GM19438 (cell line): Measurements from ENCODE around the gene ASCC1.
"Not testable (repeated sequence)": the region's sequence is repeated elsewhere in the genome, so short reads cannot be mapped to it uniquely, and the experiment has no call there.

Experiments
- ATAC-seq: cut with Tn5 transposase; IDR thresholded peaks from one replicate; pipeline ENCODE4 v1.9.1; 2021; ENCODE audit warnings: low read depth; ENCODE audit not compliant: unreplicated experiment

The ASCC1 gene

DNA sequence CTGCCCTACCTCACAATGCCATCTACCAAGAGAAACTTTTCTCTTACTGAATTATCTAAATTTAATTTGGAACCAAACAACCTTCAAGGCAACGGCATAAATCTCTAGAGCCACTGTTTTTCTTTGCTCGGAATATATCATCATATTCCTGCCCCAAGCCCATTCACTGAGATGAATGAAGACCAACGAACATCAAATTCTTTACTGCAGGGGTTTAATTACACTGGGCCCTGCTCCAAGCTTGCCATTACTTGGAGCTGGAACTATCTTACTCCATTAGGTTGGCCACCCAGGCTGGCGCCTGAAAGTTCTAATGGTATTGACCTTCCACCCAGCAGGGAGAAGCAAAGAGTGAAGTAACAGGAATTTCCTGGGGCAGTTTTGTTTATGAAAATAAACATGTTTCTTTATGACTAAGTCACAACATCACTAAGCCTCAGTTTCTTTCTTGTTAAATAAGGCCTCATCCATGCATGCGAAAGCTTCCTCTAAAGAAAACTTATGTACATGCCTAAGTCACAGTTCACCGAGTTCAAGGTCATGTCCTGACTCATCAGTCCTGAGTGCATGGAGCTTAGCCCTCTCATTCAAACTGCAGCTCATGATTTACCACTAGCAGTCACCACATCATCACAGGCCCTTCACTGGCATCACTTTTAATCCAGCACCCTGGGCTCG is 42.3 kb downstream of the ASCC1 start:
- peak; percentile 45 for ATAC-seq

DNA sequence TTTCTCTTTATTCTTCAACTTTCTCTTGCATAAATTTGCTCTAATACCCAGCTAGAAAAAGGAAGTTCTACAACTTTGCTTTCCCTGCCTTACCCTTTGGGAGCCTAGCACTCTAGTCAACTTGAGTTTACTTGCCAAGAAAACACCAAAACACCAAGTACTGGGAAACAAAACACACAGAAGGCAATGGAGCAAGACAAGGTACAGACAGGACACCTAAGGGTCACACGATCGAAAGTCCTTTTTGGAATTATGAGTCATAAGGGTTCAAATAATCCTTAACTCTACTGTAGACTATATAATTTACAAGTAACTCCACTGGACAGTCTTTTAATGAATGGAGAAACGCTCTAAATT is 42.8 kb downstream of the ASCC1 start:
- ATAC-seq: no peak

DNA sequence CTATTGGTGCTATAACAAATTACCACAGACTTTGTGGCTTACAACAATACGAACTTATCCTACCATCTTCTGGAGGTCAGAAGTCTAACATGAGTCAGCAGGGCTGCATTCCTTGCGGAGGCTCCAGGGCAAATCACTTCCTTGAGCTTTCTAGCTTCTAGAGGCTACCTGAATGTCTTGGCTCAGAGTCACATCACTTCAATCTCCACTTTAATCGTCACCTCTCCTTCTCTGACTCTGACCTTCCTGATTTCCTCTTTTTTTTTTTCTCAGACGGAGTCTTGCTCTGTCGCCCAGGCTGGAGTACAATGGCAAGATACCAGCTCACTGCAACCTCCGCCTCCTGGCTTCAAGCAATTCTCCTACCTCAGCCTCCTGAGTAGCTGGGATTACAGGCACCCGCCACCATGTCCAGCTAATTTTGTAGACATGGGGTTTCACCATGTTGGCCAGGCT is 44.9 kb downstream of the ASCC1 start:
- no peak for ATAC-seq

DNA sequence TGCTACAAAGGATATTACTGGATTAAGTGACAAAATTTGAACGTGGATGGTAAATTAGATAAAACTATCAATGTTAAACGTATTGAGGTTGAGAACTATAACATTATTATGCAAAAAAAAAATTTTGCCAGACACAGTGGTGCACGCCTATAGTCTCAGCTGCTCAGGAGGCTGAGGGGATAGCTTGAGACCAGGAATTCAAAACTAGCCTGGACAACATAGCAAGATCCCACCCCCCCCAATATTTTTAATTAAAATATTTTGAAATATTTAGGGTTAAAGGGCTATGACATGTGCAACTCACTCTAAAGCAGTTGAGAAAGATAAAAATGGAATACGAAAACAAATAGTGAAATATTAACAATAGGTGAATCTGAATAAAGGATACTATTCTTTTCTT is 45.3 kb downstream of the ASCC1 start:
- no peak for ATAC-seq

DNA sequence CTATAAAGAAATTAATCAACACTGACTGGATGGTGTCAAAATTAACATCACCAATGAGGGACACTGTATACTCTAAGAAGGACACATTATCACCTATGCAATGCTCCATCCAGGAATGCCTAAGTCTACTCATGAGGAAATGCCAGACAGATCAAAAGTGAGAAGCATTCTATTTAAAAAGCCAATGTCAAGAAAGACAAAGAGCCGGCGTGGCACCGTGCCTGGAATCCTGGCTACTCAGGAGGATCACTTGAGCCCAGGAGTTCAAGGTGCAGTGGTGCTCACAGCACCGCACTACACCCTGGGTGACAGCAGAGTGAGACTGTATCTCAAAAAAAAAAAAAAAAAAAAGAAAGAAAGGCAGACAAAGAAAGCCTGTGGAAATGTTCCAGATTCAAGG is 45.8 kb downstream of the ASCC1 start:
- ATAC-seq: no peak

DNA sequence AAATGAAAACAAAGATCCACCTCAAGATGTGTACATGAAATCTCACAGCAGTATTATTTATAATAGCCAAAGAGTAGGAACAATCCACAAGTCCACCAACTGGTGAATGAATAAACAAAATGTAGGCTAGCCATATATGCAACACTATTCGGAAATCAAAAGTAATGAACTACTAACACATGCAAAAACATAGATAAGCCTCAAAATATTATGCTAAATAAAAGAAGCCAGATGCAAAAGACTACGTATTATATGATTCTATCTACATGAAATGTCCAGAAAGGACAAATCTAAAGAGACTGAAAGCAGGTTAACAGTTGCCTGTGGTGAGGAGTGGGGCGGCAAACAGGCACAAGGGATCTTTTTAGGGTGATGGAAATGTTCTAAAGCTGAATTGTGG is 49.0 kb downstream of the ASCC1 start:
- no peak for ATAC-seq

DNA sequence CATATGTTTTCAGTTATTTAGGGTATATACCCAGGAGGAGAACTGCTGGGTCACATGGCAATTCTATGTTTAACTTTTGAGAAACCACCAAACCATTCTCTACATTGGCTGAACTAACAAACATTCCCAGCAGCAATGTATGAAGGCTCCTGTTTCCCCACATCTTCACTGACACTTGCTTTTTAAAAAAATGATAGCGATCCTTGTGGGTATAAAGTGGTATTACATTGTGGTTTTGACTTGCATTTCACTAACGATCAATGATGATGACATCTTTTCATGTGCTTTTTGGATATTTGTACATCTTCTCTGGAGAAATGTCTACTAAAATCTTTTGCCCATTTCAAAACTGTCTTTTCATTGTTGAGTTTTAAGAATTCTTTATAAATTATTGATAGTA is 51.5 kb downstream of the ASCC1 start:
- ATAC-seq: no peak

DNA sequence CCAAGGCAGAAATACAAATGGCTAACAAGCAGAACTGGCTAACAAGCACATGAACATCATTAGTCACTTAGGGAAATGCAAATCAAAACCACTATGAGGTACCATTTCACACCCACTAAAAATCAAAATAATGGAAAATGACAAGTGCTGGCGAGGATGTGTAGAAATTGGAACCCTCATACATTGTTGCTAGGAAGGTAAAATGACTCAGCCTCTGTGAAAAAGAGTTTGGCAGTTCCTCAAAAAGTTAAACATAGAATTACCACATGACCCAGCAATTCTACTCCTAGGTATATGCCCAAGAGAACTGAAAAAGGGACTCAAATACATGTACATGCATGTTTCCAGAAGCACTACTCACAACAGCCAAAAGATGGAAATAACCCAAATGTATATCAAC is 53.1 kb downstream of the ASCC1 start:
- no peak for ATAC-seq

DNA sequence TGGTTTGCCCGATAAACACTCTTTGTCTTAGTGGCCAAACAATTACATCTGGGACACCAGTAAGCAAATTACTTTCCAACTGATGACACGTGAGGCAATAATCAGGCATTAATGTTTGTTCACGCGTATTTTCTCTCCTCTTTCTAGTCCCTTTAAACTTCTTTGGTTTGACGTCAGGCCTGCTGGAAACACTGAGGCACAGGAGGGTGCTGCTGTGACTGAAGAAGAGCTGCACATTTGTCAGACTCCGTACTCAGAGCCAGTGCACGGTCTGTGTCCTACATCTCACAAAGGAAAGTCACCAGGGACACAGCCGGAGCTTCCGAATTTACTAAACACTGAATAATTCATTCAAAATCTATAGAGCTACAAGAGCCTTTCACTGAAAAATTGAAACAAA is 57.9 kb downstream of the ASCC1 start:
- ATAC-seq: no peak

DNA sequence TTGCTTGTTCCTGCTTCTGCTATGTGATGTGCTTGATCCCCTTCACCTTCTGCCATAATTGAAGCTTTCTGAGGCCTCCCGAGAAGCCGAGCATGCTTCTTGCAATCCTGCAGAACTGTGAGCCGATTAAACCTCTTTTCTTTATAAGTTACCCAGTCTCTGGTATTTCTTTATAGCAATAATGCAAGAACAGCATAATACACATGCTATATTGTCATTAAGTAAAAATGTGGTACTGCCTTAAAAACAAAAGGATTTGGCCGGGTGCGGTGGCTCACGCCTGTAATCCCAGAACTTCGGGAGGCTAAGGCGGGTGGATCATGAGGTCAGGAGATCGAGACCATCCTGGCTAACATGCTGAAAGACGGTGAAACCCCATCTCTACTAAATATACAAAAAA is 59.9 kb downstream of the ASCC1 start:
- ATAC-seq: no peak

DNA sequence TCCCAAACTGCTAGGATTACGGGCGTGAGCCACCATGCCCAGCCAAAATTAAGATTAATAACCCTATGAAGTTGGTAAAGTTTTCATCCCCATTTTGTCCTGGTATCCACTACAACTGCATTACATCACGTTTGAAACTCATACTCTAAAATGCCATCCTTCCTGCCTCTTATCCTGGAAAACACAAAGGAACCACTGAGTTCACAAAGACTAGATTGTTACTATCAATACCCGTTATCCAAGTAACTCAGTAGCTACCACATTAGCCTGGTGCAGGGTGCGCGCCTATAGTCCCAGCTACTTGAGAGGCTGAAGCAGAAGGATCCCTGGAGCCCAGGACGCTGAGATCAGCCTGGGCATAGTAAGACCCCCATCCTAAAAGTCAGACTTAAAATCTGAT is 63.8 kb downstream of the ASCC1 start:
- no peak for ATAC-seq

DNA sequence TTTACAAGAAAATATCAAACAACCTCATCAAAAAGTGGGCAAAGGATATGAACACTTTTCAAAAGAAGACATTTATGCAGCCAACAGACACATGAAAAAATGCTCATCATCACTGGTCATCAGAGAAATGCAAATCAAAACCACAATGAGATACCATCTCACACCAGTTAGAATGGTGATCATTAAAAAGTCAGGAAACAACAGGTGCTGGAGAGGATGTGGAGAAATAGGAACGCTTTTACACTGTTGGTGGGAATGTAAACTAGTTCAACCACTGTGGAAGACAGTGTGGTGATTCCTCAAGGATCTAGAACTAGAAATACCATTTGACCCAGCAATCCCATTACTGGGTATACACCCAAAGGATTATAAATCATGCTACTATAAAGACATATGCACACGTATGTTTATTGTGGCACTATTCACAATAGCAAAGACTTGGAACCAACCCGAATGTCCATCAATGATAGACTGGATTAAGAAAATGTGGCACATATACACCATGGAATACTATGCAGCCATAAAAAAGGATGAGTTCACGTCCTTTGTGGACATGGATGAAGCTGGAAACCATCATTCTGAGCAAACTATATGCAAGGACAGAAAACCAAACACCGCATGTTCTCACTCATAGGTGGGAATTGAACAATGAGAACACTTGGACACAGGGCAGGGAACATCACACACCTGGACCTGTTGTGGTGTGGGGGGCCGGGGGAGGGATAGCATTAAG is 65.2 kb downstream of the ASCC1 start:
- not testable (repeated sequence) for ATAC-seq

DNA sequence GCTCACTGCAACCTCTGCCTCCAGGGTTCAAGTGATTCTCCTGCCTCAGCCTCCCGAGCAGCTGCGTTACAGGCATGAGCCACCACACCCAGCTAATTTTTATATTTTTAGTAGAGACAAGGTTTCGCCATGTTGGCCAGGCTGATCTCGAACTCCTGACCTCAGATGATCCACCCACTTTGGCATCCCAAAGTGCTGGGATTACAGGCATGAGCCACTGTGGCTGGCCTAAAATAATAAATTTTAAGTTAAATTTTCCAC is 68.8 kb downstream of the ASCC1 start:
- ATAC-seq: not testable (repeated sequence)

DNA sequence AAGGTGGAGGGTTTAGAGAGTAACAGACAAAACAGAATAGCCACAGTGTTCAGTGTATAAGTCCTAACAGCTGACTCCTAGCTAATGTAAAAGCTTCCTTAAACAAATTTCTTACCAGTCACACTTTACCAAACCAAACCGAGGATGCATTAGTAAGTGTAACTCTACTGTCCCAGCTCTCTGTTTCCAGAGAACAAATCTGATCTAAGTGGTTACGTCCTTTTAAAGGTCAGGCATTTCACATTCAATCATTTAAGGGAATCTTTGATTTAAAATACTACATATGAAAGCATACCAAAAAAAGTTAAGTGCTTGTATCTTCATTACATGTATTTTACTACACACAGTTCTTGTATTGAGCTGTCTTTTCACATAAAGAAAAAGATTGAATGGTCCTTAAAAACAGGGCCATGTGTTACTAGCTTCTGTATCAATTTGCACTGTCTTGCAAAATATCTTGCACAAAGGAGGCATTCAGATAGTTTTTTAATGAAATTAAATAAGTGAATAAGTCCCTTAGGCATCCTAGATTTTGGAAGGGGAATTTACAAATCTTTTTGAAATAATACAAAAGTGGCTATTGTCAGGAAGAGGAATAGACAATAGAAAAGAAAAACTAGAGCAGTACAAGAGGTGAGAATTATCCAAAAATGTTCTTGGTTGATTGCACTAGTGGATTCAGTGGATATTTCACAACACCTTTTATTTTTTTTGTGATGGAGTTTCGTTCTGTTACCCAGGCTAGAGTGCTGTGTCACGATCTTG is 69.3 kb downstream of the ASCC1 start:
- no peak for ATAC-seq

DNA sequence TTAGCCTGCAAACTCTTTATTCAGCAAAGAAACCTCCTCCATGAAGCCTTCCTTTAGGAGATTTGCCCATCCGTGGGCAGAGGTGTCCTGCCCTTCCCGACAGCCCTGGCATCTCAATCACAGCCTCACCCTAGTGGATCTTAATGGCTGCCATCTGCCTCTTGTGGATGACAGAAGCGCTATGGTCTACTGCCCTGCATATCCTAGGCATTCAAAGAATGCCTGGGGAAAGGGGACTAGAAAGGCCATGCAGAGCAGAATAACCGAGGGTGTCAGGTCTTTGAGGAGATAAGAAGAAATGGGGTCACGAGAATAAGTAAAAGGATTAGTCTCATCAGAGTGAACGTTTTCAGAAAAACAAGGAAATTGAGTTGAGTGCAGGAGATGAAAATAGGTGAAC is 70.0 kb downstream of the ASCC1 start:
- no peak for ATAC-seq

DNA sequence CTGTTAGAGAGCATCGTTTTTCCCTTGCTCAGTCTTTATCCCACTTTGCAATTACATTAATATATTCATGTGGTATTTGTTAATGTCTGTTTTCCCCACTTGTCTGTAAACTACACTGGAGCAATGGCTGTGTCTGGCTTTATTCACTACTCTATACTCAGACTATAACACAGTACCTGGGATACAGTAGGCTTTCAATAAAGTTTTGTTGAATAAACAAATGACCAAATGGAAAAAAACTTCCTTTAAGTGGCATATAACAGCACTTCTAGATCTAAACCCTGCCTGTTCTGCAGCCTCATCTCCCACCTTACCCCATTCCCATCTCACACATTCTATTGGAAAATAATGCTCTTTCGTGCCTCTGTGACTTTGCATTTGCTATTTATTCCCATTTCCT is 70.4 kb downstream of the ASCC1 start:
- ATAC-seq: no peak

DNA sequence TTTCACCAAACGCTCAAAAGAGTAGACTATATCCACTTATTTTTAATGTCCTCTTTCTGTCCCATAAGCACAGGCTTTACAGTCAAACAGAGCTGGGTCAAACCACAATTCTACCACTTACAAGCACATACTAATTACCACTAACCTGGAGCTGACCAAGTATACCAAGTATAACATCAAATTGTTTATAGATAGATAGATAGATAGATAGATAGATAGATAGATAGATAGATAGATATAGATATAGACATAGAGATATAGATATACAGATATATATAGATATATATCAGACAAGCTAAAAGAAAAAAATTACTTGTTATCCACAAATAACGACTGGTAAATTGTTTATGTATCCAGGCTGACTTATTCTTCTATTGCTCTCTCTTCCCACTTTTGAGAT is 75.2 kb downstream of the ASCC1 start:
- ATAC-seq: no peak

DNA sequence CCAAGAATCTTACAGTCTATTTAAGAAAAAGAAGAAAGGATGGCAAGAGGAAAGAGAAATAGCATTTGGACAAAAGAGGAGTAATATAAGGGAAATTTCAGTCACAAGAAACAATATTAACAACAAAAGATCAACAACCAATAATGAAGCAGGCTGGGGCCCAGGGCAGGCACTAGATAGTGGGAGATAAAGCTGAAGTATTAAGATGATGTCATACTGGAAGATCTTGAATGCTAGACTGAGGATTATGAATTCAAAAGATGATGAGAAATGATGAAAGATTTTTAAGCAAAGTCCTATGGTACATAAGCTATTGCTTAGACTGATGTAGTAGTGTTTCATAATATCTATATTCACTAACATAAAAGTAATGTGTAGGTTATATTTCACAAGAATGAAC is 75.9 kb downstream of the ASCC1 start:
- ATAC-seq: no peak

DNA sequence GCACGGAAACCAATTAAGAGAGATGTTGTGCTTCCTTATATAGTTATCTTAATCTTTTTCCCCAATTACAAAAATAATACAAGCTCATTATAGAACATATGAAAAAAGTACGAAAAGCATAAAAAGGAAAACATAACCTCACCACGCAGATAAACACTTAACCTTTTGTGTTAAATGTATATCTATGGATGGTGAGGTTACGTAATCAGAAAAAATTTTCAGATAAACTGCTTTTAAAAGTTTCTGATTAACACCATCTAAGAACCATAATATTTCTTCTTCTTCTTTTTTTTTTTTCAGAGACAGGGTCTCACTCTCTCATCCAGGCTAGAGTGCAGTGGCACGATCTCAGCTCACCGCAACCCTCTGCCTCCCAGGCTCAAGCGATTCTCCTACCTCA is 78.5 kb downstream of the ASCC1 start:
- no peak for ATAC-seq

DNA sequence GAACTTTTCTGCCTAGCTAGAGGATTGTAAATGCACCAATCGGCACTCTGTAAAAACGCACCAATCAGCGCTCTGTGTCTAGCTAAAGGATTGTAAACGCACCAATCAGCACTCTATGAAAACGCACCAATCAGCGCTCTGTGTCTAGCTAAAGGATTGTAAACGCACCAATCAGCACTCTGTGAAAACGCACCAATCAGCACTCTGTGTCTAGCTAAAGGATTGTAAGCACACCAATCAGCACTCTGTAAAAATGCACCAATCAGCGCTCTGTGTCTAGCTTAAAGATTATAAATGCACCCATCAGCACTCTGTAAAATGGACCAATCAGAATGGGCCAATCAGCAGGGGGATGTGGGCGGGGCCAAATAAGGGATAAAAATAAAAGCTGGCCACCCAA is 79.9 kb downstream of the ASCC1 start:
- ATAC-seq: not testable (repeated sequence)

DNA sequence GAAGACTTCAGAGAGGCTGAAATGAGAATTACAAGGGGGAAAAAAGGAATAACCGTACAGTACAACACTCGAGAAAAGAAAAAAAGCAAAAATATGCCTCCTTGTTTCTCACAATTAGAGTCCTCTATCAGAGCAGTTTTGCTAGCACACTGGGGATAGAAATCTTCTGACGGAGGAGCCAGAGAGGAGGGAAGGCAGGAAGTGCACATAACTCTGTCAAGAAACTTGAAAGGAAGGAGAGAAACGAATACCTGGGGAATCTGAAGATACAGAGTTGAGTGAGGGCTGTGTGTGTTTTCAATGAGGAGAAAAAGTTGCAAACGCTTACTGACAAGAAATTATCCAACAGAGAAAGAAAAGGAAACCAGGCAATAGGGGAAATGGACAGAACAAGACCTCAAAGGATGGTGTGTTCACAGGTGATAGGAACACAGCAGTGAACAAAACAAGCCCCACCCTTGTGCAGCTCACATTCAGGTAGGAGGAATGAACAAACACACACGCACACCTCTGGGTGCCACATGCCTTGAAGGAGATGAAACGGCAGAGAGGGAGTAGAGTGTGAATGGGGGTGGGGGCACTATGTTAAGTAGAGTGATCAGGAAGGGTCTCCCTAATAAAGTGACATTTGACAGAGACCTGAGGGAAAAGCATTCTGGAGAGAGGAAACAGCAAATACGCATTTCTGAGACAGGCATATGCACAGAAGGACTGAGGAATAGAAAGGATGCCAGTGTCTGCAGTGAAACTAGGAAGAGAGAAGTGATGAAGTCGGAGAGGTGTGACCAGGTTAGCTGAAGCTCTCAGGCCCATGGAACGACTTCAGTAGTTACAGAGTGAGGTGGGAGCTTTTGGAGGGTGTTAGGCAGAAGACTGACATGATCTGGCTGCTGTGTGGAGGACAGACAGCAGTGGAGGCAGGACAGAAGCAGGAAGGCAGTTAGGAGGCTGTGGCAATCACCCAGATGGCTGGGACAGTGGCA is 81.0 kb downstream of the ASCC1 start:
- ATAC-seq: no peak
